IPS-NIHi11 (cell line): Measurements from ENCODE around the gene KPNA4.
"Not testable (repeated sequence)": the region's sequence is repeated elsewhere in the genome, so short reads cannot be mapped to it uniquely, and the experiment has no call there.

Experiments used
- DNase-seq: peaks from one replicate; pipeline ENCODE4 v3.0.0; 2012; ENCODE audit warnings: mixed read lengths, low spot score

Gene KPNA4

GRCh38 chr3:160569894-160570652 lies 4.7 kb upstream of the KPNA4 start:
- DNase-seq = no peak

- no peak for DNase-seq
Measured at GRCh38 chr3:160568989-160569388, 3.6 kb upstream of the KPNA4 start.

GRCh38 chr3:160567774-160568173 lies 2.4 kb upstream of the KPNA4 start:
- DNase-seq = no peak

GRCh38 chr3:160566499-160566898 lies 1.1 kb upstream of the KPNA4 start:
- no peak for DNase-seq

- peak; percentile 69 for DNase-seq
Measured at GRCh38 chr3:160564949-160565441, 376 bp downstream of the KPNA4 start.

DNA sequence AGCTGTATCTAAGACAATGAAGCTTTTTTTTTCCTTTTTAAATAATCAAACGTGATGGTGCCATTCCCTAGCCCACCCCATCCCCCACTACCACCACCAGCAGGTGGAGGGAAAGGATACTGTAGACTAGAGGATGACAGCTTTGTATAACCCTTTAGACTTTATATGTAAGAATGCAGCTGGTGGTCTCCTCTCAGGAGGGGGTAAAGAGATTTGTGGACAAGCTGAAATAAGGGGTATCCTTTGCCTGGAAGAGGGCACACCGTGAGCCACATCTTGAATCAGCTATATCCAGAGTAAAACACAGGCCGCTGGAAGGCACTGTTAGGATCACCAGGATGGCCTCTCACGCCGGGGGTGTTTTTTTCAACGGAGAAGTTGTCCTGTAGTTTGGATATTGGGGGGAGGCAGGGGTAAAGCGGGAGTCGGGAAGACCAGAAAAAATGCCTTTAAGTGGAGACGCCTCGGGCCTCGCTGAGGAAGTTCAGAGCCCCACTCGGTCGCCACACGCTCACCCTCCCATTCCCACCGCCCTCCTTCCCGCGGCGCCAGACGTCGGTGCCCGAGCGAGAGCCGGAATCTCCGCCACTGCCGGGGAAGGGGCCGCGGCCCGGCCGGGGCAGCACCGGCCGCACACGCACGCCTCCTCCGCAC lies 986 bp downstream of the KPNA4 start:
- no peak for DNase-seq

DNA sequence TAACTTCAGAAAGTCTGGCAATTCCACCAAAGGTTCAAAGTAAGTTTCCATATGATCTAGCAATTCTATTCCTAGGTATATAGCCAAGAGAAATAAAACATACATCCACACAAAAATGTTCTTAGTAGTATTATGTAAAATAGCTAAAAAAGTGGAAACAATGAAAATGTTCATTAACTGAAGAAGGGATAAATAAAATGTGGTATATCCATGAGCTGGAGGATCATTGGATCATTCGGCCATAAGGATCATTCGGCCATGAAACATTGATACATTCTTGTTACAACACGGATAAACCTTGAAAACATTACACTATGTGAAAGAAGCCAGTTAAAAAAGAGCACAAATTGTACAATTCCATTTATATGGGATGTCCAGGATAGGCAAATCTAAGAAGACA lies 2.4 kb downstream of the KPNA4 start:
- no peak for DNase-seq

DNA sequence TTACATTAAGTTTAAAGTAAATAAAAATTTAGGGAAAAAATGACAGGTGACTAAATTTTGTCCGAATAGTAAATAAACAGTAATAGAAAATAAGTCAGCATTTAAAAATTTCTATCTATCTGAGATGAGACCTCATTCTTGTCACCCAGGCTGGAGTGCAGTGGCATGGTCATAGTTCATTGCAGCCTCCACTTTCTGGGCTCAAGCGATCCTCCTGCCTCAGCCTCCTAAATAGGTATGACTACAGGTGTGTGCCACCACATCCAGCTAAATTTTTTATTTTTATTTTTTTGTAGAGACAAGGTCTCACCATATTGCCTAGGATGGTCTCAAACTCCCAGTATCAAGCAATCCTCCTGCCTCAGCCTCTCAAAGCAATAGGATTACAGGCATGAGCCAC lies 7.8 kb downstream of the KPNA4 start:
- no peak for DNase-seq

- DNase-seq = no peak
Measured at GRCh38 chr3:160556141-160556540, 9.2 kb downstream of the KPNA4 start.

DNA sequence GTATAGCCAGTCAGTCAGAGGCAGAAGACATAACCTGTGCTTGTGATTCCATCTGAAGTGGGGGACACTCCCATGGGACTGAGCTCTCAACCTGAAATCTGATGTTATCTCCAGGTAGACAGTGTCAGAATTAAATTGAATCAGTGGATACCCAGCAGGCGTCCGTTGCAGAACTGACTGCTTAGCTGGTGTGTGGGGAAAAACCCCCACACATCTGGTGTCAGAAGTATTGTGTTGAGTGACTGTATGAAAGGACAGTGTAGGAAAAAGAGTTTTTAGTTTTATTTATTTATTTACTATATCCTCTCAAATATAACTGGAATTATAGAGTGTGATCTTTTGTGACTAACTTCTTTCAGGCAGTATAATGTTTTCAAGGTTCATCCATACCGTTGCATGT lies 10.4 kb downstream of the KPNA4 start:
- no peak for DNase-seq

DNA sequence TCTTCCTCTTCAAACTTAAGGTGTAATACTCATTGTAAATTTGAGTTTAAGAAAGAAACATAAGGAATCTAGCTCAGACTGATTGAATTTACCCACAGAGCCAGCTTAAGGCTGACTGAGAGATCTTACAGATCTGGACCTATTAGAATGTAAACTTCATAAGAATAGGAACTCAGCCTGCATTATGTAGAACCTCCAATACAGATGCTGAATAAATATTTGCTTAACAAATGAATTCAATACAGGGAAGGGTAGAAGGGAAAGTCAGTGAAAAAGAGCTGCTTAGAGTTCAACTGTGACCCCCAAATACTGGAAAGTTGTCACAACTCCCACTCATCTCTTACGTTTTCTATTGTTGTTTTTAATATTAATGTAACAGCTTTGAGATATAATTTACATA lies 11.5 kb downstream of the KPNA4 start:
- no peak for DNase-seq

DNA sequence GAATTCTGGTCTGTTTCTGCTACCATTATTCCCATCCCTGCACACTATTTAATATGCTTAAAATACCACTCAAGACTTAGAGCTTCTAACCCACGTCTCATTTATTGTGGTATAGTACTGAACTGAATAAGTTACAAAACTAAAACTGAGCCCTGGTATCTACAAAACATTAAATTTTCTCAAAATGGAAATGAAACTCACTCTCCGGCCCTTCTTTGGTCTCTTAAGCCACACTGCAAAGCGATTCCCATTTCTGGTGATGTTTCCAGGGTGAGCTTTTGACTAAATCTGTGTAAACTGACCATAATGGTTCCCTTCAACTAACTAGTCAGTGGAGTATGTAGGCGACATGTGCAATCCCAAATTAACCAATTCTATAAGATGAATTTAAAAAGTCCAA lies 18.6 kb downstream of the KPNA4 start:
- no peak for DNase-seq

- DNase-seq = no peak
Measured at GRCh38 chr3:160545504-160545871, 19.9 kb downstream of the KPNA4 start.

DNA sequence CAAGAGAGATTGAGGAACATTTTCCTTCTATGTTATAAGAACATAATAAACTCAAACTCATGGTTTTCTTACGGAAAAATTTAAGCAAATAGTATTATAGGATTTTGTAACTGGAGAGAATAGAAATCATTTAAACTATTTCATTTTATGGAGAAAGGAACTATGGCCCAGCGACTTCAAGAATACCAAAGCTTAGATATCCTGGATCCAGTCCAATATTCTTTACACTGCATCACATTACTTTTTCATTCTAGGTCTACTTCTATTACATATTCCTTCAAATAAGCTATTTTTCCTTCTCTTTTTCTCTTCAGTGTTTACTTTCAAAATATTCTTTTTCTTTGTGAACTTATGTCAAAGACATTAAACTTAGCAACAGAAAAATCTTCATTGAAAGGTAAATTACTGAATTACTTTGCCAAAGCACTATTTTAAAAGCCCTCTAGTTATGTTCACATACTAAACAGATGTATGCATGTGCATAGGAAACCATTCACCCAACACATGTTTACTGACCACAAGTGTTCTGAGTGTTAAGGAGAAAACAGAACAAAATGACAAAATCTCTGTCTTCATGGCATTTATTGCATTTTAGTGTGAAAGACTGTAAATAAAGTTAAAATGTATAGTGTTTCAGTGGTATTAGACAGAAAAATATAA lies 20.4 kb downstream of the KPNA4 start:
- DNase-seq = no peak

GRCh38 chr3:160540551-160540950 lies 24.8 kb downstream of the KPNA4 start:
- no peak for DNase-seq

DNA sequence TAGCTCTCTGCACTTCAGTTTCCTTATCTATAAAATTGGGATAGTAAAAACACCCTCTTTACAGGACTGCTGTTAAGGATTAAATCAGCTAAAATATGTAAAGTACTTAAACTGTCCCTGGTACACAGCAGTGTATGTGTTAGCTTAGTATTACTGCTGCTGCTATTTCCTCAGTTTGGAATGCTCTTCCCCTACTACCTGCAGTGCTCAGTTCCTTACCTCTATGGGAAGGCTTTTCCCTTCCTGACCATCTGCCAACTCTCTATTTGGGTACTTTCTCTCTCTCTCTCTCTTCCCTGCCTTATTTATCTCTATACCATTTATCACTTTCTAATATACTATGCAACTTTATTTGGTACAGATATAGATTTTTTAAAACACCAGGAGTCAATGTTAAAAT lies 26.5 kb downstream of the KPNA4 start:
- DNase-seq = no peak

- no peak for DNase-seq
Measured at GRCh38 chr3:160537729-160538128, 27.6 kb downstream of the KPNA4 start.

DNA sequence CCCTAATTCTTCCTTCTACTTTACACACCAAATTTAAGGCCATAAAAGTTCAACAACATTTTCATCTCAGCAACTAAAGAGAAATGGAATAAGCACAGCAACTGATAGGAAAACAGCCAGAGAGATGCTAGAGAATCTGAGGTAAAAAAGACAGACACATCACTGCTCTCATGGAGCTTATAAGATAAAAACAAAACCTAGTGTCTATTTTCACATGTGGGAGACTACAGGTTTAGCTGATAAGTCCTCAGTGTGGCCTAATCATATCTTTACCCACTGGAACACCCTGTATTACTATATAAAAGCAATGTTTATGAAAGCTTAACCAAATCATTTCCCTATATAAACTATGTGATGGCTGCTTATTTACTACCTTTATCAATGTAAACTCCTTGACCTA lies 33.0 kb downstream of the KPNA4 start:
- DNase-seq = no peak

DNA sequence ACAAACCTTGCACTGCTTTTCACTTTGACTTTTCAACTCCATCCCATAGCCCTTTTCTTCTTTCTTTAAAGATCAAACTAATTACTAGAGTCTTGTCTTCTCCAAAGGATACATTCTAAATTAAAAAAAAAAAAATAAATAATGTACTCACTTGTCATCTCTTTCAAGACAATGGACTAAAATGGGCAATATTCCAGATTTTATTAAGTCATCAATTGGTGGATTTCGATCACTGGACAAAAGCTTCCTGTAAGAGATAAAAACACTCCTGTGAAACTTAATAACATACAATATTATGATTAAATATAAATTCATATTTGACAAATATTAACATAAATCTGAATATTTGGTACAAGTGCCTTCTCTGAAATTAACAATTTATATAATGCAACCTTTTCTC lies 34.1 kb downstream of the KPNA4 start:
- DNase-seq = no peak

GRCh38 chr3:160516391-160516790 lies 49.0 kb downstream of the KPNA4 start:
- not testable (repeated sequence) for DNase-seq

DNA sequence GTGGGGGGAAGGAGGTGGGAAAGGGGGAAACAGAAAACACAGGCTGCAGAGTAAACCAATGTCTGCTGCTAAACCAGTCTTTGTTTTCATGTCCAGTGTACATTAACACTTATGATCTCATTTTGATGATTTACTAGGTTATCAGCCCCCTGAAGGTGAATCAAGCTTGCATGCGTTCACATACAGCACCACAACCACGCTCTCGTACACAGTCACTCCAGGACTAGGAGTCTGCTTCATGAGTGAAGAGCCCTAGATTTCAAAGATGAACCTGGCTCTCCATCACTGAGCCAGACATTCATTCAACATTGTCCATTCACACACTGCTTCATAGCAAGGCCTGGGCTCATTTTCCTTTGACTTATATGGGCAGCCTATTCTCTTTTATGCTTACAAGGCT lies 64.0 kb downstream of the KPNA4 start:
- no peak for DNase-seq

- DNase-seq = no peak
Measured at GRCh38 chr3:160498202-160498601, 67.2 kb downstream of the KPNA4 start.

- DNase-seq = no peak
Measured at GRCh38 chr3:160490166-160490565, 75.2 kb downstream of the KPNA4 start.
